ENCODE measurements around the gene KIF14. TPM values are rescaled to one million over a fixed set of nuclear protein-coding genes. Genes with fewer than 3 reads are reported as not detected.

KIF14 gene
- total and polyA plus RNA-seq, 2 of the 4 experiments (the other 2 are of a cell fraction) = 2.3 to 4.7 TPM

- intact Hi-C loops (cut with micrococcal nuclease) = no loop called here
- no peak overlapping the region for H2BK120ac ChIP-seq (ENCODE audit: low read depth, low read length)
- in situ Hi-C loops (cut with MboI; ENCODE audit: low sequenced_read_pairs) = no loop called here
- H4K20me1 ChIP-seq (ENCODE audit: insufficient read depth, low read length) = no peaks in the 10 kb centered on the region
- H3K4ac ChIP-seq (ENCODE audit: low read depth, low read length) = no peak overlapping the region
- WGBS, 2 experiments (ENCODE audit: extremely low coverage in 2 of 2, insufficient read length in 1 of 2) = 80% methylated on average over 1 of the region's 4 CpGs; no CpG with 5 or more reads in 1 of the 2 experiments
- no peak overlapping the region for H4K8ac ChIP-seq (ENCODE audit: low read depth in 2 of 2, low read length in 2 of 2)
- no peaks in the 10 kb centered on the region for H3K9me1 ChIP-seq (ENCODE audit: insufficient read depth, low read length)
- no peak overlapping the region for H4K5ac ChIP-seq (ENCODE audit: low read depth, low read length)
- H3K27ac ChIP-seq (ENCODE audit: insufficient read depth, low read length) = no peak overlapping the region
- no peak overlapping the region for H2BK5ac ChIP-seq (ENCODE audit: low read depth, low read length, poor library complexity, severe bottlenecking)
- no peak for DNase-seq
- no peak overlapping the region for H2BK15ac ChIP-seq (ENCODE audit: low read depth, low read length)
- H4K91ac ChIP-seq (ENCODE audit: insufficient read depth, low read depth, low read length) = no peak overlapping the region
- no peak overlapping the region for H2AFZ ChIP-seq (replicated peaks; ENCODE audit: low read length, poor library complexity)
- no peak overlapping the region for H3K14ac ChIP-seq (replicated peaks; ENCODE audit: low read depth, low read length)
- peaks cover 4% of the 10 kb centered on the region for H3K27me3 ChIP-seq (ENCODE audit: control insufficient read depth, insufficient read depth, low read length)
- dilution Hi-C loops (cut with HindIII; ENCODE audit: low sequenced_read_pairs, unreplicated experiment) = no loop called here
- no peak overlapping the region for H2AK5ac ChIP-seq (ENCODE audit: low read depth, low read length)
- no TSS peak for BruUV-seq (replicated peaks)
- POLR2A ChIA-PET (ENCODE audit: unreplicated experiment) = no interaction called here
- H2BK20ac ChIP-seq (ENCODE audit: low read depth, low read length) = no peak overlapping the region
- no peak overlapping the region for H3K56ac ChIP-seq (ENCODE audit: extremely low read depth, insufficient read depth, low read length)
- no peak overlapping the region for H3K4me2 ChIP-seq (ENCODE audit: low read depth, low read length)
- TF ChIP-seq, protein P1, sequence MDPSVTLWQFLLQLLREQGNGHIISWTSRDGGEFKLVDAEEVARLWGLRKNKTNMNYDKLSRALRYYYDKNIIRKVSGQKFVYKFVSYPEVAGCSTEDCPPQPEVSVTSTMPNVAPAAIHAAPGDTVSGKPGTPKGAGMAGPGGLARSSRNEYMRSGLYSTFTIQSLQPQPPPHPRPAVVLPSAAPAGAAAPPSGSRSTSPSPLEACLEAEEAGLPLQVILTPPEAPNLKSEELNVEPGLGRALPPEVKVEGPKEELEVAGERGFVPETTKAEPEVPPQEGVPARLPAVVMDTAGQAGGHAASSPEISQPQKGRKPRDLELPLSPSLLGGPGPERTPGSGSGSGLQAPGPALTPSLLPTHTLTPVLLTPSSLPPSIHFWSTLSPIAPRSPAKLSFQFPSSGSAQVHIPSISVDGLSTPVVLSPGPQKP (IDR thresholded peaks at IDR 0.05; ENCODE audit: borderline replicate concordance, low read depth, low read length) = no peak
- TF ChIP-seq RCOR1 (IDR thresholded peaks at IDR 0.05; ENCODE audit: insufficient replicate concordance, low read length) = no peak
- no peak for TF ChIP-seq BHLHE40 (IDR thresholded peaks at IDR 0.05; ENCODE audit: low read depth, low read length)
- TF ChIP-seq RFX5 (IDR thresholded peaks at IDR 0.05; ENCODE audit: low read depth, low read length) = no peak
- TF ChIP-seq CEBPB (IDR thresholded peaks at IDR 0.05; ENCODE audit: low read depth, low read length) = no peak
- TF ChIP-seq SMC3 (IDR thresholded peaks at IDR 0.05; ENCODE audit: low read depth, low read length) = no peak
- TF ChIP-seq NFE2L2 (IDR thresholded peaks at IDR 0.05; ENCODE audit: low read depth, low read length) = no peak
- no peak for TF ChIP-seq USF2 (IDR thresholded peaks at IDR 0.05; ENCODE audit: low read depth, low read length)
- TF ChIP-seq MXI1 (IDR thresholded peaks at IDR 0.05; ENCODE audit: borderline replicate concordance, low read depth, low read length) = no peak
- no peak for TF ChIP-seq RAD21 (IDR thresholded peaks at IDR 0.05; ENCODE audit: low read length)
- no peak for TF ChIP-seq MAFK (IDR thresholded peaks at IDR 0.05; ENCODE audit: low read depth, low read length)
- TF ChIP-seq POLR2A (IDR thresholded peaks at IDR 0.05; ENCODE audit: low read depth, low read length) = no peak
- no peak for TF ChIP-seq CHD1 (IDR thresholded peaks at IDR 0.05; ENCODE audit: low read depth, low read length)
- TF ChIP-seq, protein P2, sequence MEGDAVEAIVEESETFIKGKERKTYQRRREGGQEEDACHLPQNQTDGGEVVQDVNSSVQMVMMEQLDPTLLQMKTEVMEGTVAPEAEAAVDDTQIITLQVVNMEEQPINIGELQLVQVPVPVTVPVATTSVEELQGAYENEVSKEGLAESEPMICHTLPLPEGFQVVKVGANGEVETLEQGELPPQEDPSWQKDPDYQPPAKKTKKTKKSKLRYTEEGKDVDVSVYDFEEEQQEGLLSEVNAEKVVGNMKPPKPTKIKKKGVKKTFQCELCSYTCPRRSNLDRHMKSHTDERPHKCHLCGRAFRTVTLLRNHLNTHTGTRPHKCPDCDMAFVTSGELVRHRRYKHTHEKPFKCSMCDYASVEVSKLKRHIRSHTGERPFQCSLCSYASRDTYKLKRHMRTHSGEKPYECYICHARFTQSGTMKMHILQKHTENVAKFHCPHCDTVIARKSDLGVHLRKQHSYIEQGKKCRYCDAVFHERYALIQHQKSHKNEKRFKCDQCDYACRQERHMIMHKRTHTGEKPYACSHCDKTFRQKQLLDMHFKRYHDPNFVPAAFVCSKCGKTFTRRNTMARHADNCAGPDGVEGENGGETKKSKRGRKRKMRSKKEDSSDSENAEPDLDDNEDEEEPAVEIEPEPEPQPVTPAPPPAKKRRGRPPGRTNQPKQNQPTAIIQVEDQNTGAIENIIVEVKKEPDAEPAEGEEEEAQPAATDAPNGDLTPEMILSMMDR (conservative IDR thresholded peaks at IDR 0.05; ENCODE audit: low read depth, low read length) = no peak
- no peak for TF ChIP-seq MAZ (IDR thresholded peaks at IDR 0.05; ENCODE audit: borderline replicate concordance, low read depth, low read length)
- no peaks in the 10 kb centered on the region for H3K79me1 ChIP-seq (ENCODE audit: low read depth in 1 of 2, low read length in 2 of 2)
- H3K23ac ChIP-seq (ENCODE audit: low read depth, low read length) = no peak overlapping the region
- CTCF ChIA-PET = no interaction called here
- H3K18ac ChIP-seq (ENCODE audit: low read depth, low read length) = no peak overlapping the region
- no peak overlapping the region for H2AK9ac ChIP-seq (replicated peaks; ENCODE audit: low read depth, low read length, poor library complexity)
- no peaks in the 10 kb centered on the region; the same call in 1 of the 2 replicates for H3K4me1 ChIP-seq (ENCODE audit: control insufficient read depth, insufficient read depth, low read length)
- ATAC-seq (ENCODE audit: low read depth) = 0 out of 2 replicates have a peak, but pooled peaks have one; percentile 35
- no peak overlapping the region for H3K4me3 ChIP-seq (ENCODE audit: insufficient read depth, low read depth, low read length)
- H3K36me3 ChIP-seq (ENCODE audit: control insufficient read depth, insufficient read depth, low read length) = no peaks in the 10 kb centered on the region
- no peaks in the 10 kb centered on the region for H3K9me3 ChIP-seq (ENCODE audit: control insufficient read depth, insufficient read depth, low read length)
- H3K9ac ChIP-seq (ENCODE audit: low read depth, low read length) = no peak overlapping the region
Measured at GRCh38 chr1:200535605-200536004, 84.9 kb downstream of the KIF14 start.

Data from IMR-90 (cell line).